GM21423 (cell line): ENCODE measurements around the gene RERE.

Experiments used
- ATAC-seq: cut with Tn5 transposase; IDR thresholded peaks from one replicate; pipeline ENCODE4 v1.9.1; 2021; ENCODE audit warnings: mild to moderate bottlenecking, moderate library complexity; ENCODE audit not compliant: unreplicated experiment

The RERE gene

DNA sequence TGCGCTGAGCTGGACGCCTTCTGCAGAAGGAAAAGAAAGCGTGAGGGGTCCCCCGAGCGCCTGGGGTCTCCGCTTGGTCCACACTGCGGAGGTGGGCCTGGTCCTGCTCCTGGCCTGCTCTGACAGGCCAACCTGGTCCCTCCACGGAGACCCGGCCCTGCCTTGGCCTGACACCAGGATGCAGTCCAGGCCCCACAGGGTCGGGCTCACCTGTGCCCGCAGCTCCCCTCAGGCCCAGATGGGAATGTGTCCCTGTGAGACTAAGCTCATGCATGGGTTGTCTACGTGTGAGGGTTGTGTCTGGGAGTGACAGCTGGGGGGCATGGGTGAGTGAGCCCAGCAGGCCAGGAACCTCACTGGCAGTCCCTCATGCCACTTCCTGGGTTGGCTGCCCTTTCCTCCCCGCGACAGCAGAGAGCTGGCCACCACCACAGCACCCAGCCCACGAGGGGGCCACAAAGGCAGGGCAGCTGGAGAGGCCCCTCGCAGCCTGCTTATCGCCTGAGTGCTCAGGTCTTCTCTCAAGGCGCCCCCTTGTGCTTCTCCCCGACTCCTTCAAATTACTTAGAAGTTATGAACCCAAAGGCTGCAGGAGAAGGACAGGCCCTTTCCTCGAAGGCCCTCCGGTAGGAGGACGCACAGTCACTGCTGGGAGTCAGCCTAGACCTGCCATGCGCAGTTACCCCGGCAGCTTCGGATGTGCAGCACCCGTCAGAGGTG lies 458.4 kb downstream of the RERE start:
- no peak for ATAC-seq

DNA sequence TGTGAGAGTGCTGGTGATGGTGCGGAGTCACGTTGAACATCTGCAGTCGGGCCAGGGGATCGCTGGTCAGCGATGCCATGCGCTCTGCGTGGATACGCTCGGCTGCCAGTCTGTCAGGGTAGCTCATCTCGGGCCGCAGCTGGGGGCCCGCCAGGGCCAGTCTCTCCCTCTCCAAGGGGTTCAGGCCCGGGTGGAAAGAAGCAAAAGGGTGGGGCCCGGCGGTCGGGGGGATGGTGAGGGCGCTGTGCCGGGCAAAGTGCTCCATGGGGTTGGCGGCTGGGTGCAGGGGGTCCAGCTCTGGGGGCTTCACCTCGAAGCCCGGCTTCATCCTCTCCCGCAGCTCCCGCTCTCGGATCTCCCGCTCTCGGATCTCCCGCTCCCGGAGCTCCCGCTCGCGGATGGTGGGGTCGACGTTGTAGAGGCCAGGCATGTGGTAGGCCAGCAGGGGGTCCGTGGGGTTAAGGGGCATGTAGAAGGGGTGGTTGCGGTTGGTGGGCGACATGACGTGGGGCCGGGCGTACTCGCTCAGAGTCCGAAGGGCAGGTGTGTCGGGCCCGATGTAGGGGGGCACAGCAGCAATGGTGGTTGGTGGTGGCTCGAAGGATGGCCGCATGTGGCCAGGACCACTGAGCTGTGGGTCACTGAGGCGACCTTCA lies 459.1 kb downstream of the RERE start:
- ATAC-seq = no peak

DNA sequence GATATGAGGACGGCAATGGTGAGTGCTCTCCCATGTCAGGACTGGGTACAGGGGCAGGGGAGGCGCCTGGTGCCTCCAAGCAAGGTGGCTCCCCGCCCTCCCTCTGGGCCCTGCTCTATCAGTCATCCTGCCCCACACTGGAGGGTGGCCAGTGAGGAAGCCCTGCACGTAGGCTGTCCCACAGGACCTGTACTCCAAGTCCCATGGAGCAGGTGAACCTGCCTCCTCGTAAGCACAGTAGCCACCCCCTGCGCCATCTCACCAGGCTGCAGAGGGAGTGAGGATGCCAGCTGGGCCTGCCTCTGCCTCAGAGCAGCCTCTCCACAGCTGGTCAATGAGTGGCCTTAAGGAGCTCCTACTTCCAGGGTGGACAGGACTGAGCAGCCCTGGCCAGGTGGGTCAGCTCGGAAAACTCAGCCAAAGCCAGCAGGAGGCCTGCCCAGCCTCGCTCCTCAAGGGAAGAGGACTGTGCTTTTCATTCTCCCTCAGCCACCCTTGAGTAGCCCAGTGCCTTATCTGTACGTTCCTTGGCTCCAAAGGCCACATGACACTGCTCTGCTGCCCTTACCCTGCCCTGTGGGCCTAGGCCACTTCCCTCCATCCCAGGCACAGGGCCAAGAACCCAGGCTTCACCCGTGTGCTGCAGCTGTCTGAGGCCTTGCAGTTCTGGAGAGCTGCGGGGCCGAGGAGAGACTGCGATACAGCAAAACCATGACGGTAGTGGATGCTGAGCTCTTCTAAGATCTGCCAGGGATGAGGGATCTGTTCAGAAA lies 459.9 kb downstream of the RERE start:
- ATAC-seq = no peak

DNA sequence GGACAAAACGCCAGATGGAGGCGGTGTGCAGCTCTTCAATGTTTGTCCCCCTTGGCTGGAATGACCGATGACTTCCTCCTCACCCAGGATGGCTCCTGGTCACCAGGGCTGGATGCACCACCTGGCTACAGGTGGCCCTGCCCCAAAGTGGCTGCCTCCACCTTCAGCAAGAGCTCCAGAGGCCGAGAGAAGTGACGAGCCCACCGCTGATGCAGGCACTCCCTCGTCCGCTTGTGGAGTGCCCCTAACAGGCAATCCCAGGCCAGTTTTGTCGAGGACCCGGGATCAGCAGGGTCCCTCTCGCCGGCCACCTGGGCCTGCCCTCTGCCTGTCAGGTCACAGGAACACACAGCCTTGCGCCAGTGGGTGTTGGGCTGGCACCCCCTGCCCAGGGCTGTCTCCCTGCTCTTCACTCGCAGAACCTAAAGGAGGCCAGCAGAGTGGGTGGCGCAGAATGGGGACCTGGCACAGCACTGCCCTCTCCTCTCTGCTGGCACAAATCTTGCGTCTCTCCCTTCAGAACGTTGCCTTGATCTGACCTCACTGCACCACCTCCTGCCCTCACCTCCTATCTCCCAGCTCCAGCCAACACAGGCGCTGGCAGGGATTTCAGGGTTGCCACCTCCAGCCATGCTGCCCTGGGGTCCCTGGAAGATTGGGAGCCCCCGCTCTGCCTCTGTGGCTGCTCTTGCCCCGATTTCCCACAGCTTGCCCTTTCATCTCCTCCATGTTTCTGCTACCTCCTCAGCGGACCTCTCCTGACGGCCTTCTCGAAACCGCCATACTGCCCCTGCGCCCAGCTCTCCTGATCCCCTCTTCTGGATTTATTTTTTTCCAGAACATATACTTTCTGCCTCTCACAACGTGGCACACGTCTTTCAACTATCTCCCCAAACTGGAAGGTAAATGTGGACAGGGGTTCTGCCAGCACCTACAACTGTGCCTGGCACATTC lies 460.9 kb downstream of the RERE start:
- no peak for ATAC-seq

DNA sequence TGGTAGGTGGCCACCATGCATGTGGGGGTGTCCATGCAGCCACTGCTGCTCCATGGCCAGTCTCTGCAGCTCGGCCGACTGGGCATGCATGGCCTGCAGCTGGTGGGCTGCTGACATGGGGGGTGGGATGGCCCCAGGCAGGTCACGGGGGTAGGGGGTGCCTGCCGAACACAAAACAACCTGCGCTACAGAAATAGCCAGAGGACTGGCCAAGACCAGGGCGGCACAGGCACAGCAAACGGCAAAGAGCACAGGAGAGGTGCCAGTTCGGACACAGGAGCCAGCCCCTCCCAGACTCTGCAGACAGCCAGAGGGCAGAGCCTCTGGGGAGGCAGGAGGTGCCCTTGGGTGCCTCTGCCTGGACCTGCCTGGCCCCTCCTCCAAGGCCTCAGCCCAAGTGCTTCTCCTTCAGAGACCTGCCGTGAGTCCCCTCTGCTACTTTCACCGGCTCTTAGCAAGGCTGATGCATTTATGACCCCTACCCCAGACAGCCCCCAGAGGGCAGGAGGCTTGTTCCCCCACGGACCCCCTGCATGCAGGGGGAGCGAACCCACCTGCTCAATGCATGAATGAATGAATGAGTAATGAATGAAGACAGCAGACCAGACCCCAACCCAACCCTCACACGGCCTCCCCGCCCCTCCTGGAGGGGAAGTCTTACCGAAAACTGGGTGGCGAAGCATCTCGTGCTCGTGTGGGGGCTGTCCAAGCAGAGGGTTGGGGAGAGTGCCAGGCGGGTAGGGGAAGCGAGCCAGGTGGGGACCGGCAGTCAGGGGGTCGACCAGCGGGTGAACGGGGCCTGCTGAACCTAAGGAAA lies 461.8 kb downstream of the RERE start:
- no peak for ATAC-seq

DNA sequence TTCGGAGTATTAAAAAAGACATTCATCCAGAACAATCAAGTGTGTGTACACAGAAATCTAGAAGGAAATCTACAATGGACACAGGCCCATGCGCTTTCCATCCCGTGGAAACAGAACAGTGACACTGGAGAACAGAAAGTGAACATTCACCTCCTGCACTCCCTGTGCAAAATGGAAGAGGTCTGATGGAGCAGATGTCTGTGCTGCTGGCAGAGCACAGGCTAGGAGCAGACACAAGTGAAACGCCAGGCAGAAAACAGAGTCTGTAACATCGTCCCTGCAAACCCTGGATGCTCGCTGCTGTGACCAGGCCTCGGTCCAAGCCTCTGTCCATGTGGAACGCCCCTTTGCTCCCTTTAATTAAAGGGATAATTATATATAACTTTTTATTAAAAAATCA lies 463.4 kb downstream of the RERE start:
- no peak for ATAC-seq

DNA sequence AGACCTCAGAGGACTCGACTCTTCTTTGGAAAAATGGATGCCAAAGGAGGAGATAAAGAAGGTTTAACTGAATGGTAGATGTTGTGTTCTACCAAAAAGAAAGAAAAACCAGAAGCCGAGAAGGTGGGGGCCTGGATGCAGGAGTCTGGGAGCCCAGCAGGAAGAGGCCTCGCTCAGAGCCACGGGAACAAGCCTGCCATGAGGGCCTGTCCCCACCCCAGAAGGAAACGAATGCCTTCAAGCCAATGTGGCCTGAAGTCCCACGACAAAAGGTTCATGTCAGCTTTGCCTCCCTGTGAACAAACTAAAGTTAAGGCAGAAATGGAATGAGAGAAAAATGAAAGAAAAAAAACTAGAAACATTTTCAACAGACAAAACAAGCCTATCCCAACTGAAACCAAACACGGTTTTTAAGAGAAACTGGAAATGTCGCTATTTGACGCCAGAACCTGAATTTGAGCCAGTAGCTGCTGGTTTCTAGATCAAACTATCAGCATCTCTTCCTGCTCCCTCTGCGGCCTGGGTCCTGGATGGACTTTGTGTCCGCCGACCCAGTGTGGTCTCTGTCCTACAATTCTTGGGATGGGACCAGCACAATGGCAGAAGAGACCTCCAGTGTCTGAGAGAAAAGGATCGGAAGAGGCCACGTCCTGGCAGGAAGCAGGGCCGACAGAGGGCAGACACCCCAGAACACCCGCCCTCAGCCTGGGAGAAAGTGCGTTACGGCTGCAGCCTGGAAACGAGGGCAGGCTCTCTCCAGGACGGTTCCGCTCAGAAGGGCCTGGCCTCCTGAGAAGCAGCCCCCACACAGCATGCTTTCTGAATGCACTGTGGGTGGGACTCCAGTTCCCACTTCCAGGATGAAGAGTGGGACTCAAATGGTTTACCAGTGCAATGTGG lies 464.3 kb downstream of the RERE start:
- ATAC-seq = no peak

DNA sequence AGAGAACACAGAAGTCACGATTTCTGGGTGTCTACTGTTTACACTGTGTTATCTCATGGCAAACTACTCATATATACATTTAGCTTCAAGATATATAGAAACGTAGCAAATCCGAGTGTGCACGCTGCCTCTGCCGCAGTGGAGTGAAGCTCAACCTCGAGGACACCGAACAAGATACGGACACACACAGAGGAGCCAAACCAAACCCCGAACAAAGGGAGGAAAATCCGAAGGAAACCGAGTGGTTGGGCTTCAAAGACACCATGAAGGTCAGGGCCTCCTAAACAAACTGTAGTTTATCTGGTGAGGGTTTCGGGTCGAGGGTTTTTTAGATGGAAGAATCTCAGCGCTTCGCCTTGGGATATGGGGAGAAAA lies 465.0 kb downstream of the RERE start:
- ATAC-seq = no peak

DNA sequence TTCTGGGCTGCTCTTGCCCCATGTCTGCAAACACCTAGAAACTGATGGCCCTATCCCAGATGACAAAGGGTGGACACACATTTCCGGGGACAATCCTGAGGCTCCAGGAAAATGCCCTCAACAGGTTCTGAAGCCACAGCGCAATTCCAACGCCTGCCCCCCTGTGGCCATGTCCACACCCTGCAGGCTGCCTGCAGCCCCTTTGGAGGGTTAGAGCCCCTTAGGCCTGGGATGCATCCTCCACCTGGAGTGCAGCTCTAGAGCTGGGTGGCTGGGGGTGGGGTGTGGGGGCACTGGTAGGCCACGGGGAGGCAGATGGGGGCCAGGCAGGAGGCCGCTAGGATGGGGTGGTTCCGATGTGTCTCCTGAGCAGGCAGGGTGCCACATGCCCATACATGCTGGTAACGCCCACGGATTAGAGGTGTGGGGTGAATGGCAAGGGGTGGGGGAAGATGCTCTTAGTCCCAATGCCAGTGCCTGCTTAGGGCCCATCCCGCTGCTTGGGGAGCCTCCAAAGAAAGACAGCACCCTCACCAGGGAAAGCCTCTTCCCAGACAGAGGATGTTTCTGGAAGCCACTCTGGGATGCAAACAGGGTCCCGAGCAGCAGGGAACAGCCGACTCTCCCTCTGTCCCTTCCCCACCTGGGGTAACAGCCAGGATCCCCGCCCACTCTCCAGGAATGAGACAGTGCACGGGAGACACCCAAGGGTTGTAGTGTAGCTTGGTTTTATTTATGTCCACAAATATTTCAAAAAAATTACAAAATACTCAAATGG lies 465.6 kb downstream of the RERE start:
- ATAC-seq = no peak

DNA sequence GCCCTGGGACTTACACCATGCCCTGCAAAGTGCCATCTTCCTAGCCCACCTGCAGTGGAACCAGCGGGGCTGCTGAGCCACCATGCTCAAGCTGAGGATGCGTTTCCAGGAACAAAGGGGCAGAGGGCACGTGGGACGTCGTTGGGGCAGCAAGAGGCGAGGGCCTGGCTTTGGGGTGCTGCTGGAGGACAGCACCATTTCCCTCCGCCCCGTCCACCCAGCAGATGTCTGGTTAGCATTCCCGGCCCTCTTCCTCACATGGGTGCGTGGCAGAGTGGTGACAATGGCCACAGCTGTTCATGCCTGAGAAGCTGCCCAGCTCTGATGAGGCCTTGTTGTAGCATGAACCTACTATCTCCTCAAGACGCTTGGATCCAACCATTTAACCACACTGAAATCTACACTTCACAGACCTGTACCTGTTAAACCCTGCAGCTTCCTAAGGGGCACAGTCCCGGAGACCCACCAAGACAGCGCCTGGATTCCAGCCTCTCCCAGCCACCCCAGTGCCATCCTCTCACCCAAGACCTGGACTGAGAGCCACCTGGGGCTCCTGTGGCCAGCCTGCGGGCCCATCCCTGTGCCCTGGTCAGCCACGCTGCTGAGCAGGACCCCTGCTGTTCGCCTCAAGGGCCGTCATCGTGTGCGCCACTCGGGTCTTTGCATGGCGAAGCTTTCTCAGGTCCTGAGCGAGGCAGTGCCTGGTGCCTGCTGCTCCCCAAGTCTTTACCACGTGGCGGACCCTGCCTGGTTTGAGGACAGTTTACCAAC lies 466.3 kb downstream of the RERE start:
- ATAC-seq = no peak

DNA sequence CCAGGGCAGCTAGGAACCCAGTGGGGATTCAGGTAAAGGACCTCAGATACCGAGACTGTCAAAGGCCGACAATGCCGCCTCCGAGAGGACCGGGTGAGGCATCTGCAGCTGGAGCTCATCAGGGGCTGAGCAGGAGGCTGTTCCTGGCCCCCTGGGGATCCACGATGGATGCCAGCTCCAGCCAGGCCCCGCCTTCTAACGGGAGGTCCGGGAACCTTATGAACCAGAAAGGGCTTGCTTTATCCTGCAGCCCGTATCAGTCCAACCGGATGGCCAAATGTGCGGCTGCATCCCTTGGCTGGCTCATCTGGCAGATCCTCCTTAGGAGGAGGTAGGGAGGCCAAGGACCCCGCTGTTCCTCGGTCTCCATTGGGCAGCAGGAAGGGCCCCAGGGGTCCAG lies 467.5 kb downstream of the RERE start:
- no peak for ATAC-seq

DNA sequence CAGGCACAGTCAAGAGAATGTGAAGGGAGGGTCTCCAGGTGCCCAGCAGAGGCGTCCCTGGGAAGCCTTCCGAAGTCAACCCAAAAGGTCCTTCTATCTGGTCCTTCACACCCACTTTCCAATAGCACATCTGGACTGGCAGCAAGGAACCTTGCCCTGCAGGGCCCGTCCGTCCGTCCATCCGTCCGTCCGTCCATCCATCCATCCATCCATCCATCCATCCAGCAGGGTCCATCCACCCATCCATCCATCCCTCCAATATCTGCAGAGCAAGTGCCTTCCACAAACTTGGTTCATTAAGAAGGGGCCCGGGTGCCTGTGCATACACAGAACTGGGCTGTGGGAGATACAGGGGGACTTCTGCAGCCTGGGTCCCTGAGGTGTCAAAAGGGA lies 468.0 kb downstream of the RERE start:
- no peak for ATAC-seq

DNA sequence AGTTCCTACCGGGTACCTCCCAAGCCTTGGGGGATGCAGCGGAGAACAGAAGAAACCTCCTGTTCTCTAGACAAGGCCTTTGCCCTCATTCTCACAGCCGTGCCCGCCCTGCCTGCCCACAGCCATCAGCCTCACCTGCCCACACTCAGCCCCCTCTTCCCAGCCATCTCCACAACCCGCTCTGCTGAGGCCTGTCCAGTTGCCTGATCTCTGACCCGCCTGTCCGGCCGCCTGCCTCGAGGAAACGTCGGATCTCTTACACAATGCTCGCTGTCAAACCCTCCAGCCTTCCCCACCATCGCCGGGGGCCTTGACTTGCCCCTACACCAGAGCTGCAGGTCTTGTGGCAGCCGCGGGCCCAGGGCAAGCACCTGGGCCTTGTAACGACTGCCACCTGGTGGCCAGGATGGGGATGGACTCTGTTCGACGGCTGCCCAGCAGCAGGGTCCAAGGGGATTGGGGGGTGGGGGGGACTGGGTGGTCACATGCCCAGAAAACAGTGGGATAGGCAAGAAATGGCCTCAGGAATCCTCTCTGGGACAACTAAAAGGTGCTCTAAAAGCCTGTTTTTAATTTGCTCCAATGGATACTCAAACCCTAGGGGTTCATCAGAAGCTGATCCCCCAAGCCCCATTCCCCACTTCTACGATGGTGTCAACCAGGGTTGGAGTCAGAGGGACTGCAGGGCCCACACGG lies 468.5 kb downstream of the RERE start:
- ATAC-seq = no peak

DNA sequence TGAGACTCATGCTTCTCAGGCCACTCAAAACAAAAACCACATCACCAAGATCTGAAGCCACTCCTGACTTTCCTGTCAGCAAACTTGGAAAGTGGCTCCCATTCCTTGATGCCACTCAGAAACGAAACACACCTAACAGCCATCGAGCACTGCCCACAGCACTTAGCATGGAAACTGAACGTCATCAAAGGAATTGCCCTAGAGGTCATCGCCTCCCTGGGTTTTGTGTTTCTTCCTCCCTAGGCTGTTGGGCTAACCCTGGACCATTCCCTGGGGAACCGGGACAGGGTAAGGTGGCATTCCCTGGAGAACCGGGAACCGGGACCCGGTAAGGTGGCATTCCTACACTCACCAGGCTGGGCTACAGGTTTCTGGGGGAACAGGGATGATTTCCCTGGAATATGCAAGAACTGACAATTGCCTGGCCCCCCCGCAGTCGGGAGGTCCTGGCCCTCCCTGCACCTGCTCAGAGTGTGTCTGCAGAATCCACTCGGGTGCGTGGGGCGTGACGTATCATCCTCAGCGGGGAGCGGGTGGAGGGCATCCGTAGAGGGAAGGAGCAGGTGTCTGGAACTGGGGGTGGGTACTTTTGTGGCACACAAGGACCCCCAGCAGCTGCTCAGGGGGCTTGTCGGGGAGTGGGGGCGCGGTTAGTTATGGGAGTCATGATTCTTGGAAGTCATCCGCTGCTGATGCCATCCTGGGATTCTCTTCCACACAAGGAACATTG lies 469.2 kb downstream of the RERE start:
- ATAC-seq = no peak

DNA sequence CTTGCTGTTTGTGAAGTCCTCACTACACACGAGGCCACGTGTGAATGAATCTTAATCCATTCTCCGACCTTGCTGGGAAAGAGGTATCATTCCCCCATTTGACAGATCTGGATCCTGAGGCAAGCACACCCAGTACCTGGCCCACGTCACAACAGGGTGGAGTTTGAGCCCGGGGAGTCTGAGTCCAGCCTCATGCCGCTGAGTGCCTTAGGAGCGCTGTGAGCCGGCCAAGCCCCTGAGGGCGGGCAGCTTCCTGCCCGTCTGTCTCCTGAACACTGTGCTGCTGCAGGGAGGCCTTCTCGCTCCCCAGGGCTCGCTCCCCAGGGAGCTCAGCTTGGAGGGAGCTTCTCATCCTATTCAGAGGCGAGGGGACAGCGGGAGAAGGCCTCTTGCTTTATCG lies 469.8 kb downstream of the RERE start:
- no peak for ATAC-seq

DNA sequence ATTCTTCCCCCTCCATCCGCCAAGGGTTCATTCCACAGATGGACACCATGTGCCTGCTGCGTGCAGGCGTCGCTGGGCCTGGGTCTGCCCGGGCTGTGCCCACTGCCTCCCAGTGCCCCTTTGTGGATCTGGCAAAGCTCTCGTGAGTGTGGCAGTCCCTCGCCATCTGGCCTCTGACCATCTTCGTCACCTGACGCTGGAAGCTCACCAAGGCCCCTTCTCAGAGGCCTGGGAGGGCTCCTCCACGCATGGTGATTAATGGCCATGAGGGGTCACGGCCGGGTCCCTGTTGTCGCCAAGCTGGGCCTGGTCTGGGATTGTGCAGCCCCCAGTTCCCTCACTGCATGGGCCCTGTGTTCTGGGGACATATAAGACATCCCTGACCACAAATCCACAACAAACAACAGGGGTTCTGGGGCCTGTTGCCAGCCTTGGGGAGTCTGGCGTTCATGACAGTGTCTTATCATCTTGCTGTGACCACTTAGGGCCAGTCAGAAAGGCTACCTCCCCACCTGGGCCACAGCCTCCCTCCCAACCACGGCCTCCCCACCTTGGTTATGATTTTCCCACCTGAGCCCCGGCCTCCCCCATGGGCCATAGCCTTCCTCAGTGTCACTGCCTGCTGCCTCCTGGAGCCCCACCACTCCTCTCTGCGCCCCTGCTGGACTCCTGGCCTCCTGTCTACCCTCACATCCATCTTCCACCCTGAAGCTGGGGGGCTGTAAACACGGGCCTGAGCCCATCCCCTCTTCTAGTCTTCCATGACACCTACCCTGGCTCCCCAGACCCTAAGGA lies 471.6 kb downstream of the RERE start:
- ATAC-seq = no peak
